HepG2 (cell line): ENCODE data around the gene B3GNT2. TPM values are rescaled to one million over a fixed set of nuclear protein-coding genes. Genes with fewer than 3 reads are reported as not detected.

Experiments
- ATF1 ChIP-seq: IDR thresholded peaks from 2 replicates; pipeline ENCODE4 v1.6.1; 2016; ENCODE audit warnings: mild to moderate bottlenecking, control low read depth
- ATF2 ChIP-seq: sonication (generic); formaldehyde crosslinking; IDR thresholded peaks from 2 replicates; pipeline ENCODE4 v1.4.0; 2020; ENCODE audit warnings: missing genetic modification reagents
- CBX1 ChIP-seq: IDR thresholded peaks from one replicate; pipeline ENCODE4 v1.6.1; 2016; ENCODE audit warnings: antibody characterized with exemption, low read depth
- CENPBD1 ChIP-seq: sonication (generic); formaldehyde crosslinking; IDR thresholded peaks from 2 replicates; pipeline ENCODE4 v1.8.0; 2022; ENCODE audit warnings: missing genetic modification reagents, low read depth, mild to moderate bottlenecking, borderline replicate concordance
- DNMT1 ChIP-seq: sonication (generic); formaldehyde crosslinking; IDR thresholded peaks from 2 replicates; pipeline ENCODE4 v1.5.1; 2020; ENCODE audit warnings: mild to moderate bottlenecking, missing genetic modification reagents
- ELF4 ChIP-seq: sonication (generic); formaldehyde crosslinking; IDR thresholded peaks from 2 replicates; pipeline ENCODE4 v1.5.0; 2020; ENCODE audit warnings: missing genetic modification reagents, mild to moderate bottlenecking, moderate library complexity, borderline replicate concordance
- ERF ChIP-seq: IDR thresholded peaks from 2 replicates; pipeline ENCODE4 v1.6.1; 2018; ENCODE audit warnings: missing biosample characterization, missing genetic modification reagents
- FOSL2 ChIP-seq: sonication (generic); formaldehyde crosslinking; IDR thresholded peaks from 2 replicates; pipeline ENCODE4 v1.4.0; 2020; ENCODE audit warnings: missing genetic modification reagents
- FOXA1 ChIP-seq, 2 experiments: fragments of 450-650 bp in 1 of 2; sonication (generic) in 1 of 2; formaldehyde crosslinking in 1 of 2; IDR thresholded peaks; 2 replicates each; pipeline versions ENCODE4 v1.4.0 to v1.6.1; 2016 to 2020; ENCODE audit warnings: missing genetic modification reagents in 1 of 2
- FOXK1 ChIP-seq: sonication (generic); formaldehyde crosslinking; IDR thresholded peaks from 2 replicates; pipeline ENCODE4 v1.4.0; 2020; ENCODE audit warnings: low read depth, missing genetic modification reagents, borderline replicate concordance
- GFI1 ChIP-seq: sonication (generic); formaldehyde crosslinking; IDR thresholded peaks from 2 replicates; pipeline ENCODE4 v1.5.0; 2020; ENCODE audit warnings: missing genetic modification reagents, mild to moderate bottlenecking, borderline replicate concordance
- HDAC2 ChIP-seq: sonication (generic); formaldehyde crosslinking; IDR thresholded peaks from 2 replicates; pipeline ENCODE4 v1.4.0; 2020; ENCODE audit warnings: missing genetic modification reagents
- HMGXB4 ChIP-seq, 2 experiments: sonication (generic) in 1 of 2; formaldehyde crosslinking in 1 of 2; IDR thresholded peaks; 2 replicates each; pipeline versions ENCODE4 v1.4.0 to v1.6.1; 2018 to 2020; ENCODE audit warnings: missing genetic modification reagents in 2 of 2, borderline replicate concordance in 1 of 2, low read depth in 1 of 2, mild to moderate bottlenecking in 1 of 2, missing biosample characterization in 1 of 2
- HNF4A ChIP-seq: sonication (generic); formaldehyde crosslinking; IDR thresholded peaks from 2 replicates; pipeline ENCODE4 v1.4.0; 2020; ENCODE audit warnings: missing genetic modification reagents
- ISL2 ChIP-seq: sonication (generic); formaldehyde crosslinking; IDR thresholded peaks from 2 replicates; pipeline ENCODE4 v1.5.0; 2020; ENCODE audit warnings: missing genetic modification reagents
- KDM1A ChIP-seq: IDR thresholded peaks from 2 replicates; pipeline ENCODE4 v1.6.1; 2016; ENCODE audit warnings: missing compliant biosample characterization
- KLF13 ChIP-seq: sonication (generic); formaldehyde crosslinking; IDR thresholded peaks from 2 replicates; pipeline ENCODE4 v1.4.0; 2020; ENCODE audit warnings: mild to moderate bottlenecking, missing genetic modification reagents
- KMT2B ChIP-seq: IDR thresholded peaks from 2 replicates; pipeline ENCODE4 v1.6.1; 2016; ENCODE audit warnings: missing genetic modification reagents, missing compliant biosample characterization
- MEIS2 ChIP-seq: sonication (generic); formaldehyde crosslinking; IDR thresholded peaks from 2 replicates; pipeline ENCODE4 v1.9.0; 2021; ENCODE audit warnings: mild to moderate bottlenecking, missing genetic modification reagents
- MIER2 ChIP-seq: IDR thresholded peaks from 2 replicates; pipeline ENCODE4 v1.6.1; 2016; ENCODE audit warnings: missing biosample characterization, missing genetic modification reagents
- NR2F6 ChIP-seq, 2 experiments: IDR thresholded peaks; 2 replicates each; pipeline ENCODE4 v1.6.1; 2016; ENCODE audit warnings: antibody characterized with exemption in 1 of 2, mild to moderate bottlenecking in 1 of 2
- PHF8 ChIP-seq: sonication (generic); formaldehyde crosslinking; IDR thresholded peaks from 2 replicates; pipeline ENCODE4 v1.5.0; 2020; ENCODE audit warnings: missing genetic modification reagents
- POLR2AphosphoS2 ChIP-seq: IDR thresholded peaks from 2 replicates; pipeline ENCODE4 v1.6.1; 2011; ENCODE audit warnings: low read depth, low read length, improper control_type of control experiment
- REPIN1 ChIP-seq: sonication (generic); formaldehyde crosslinking; IDR thresholded peaks from 2 replicates; pipeline ENCODE4 v1.8.0; 2022; ENCODE audit warnings: missing genetic modification reagents, low read depth, mild to moderate bottlenecking, borderline replicate concordance
- SP140L ChIP-seq: sonication (generic); formaldehyde crosslinking; IDR thresholded peaks from 2 replicates; pipeline ENCODE4 v1.4.0; 2020; ENCODE audit warnings: missing genetic modification reagents, borderline replicate concordance
- ZFP1 ChIP-seq: IDR thresholded peaks from 2 replicates; pipeline ENCODE4 v1.6.1; 2016
- ZMYM2 ChIP-seq: sonication (generic); formaldehyde crosslinking; IDR thresholded peaks from 2 replicates; pipeline ENCODE4 v1.8.0; 2022; ENCODE audit warnings: mild to moderate bottlenecking, missing genetic modification reagents
- ZNF143 ChIP-seq: sonication (generic); formaldehyde crosslinking; IDR thresholded peaks from 2 replicates; pipeline ENCODE4 v1.4.0; 2020; ENCODE audit warnings: missing genetic modification reagents
- ZNF207 ChIP-seq: fragments of 450-650 bp; IDR thresholded peaks from 2 replicates; pipeline ENCODE4 v1.6.1; 2016; ENCODE audit warnings: antibody characterized with exemption, borderline replicate concordance
- ZNF766 ChIP-seq: sonication (generic); formaldehyde crosslinking; IDR thresholded peaks from 2 replicates; pipeline ENCODE4 v1.5.0; 2020; ENCODE audit warnings: missing genetic modification reagents, borderline replicate concordance
- ZNF776 ChIP-seq: sonication (generic); formaldehyde crosslinking; IDR thresholded peaks from 2 replicates; pipeline ENCODE4 v1.4.0; 2020; ENCODE audit warnings: mild to moderate bottlenecking, missing genetic modification reagents
- polyA plus RNA-seq, 8 experiments: library from polyadenylated mRNA; depleted of rRNA in 3 of 8; stranded (reverse) in 7 of 8; unstranded in 1 of 8; fragments of >200 nt; fragmentation: Illumina TruSeq in 4 of 8; extraction: Trizol in 4 of 8; gene quantifications; 2 replicates each; pipeline versions ENCODE4 v1.2.1 to v1.2.3, GENCODE V29; 2011 to 2016; ENCODE audit warnings: low read depth in 4 of 8, missing spikeins in 1 of 8, mixed read lengths in 1 of 8; ENCODE audit not compliant: insufficient read depth in 1 of 8
- total RNA-seq, 5 experiments: library from RNA; depleted of rRNA; stranded (reverse); fragments of >200 nt; fragmentation: Illumina TruSeq; extraction: Trizol; gene quantifications; 2 replicates each; pipeline ENCODE4 v1.2.3, GENCODE V29; 2016; ENCODE audit warnings: low read depth in 1 of 5

Gene B3GNT2
- total and polyA plus RNA-seq, 2 of the 13 experiments (the other 11 are each of a cell fraction or from before 2014, with no cell fraction given): 26.3 to 28.5 TPM

GRCh38 chr2:62224976-62225375 lies 29.1 kb downstream of the B3GNT2 start (continued):
- TF ChIP-seq ELF4 (CRISPR knock-in tag): 0 out of 2 replicates have a peak, but pooled peaks have one; percentile 44
- peak; percentile 62; the same call in 1 of the 2 replicates for TF ChIP-seq FOXK1 (CRISPR knock-in tag)
- peak; percentile 60 for TF ChIP-seq KMT2B (CRISPR knock-in tag)
- no peak for TF ChIP-seq ZNF143 (CRISPR knock-in tag)
- TF ChIP-seq ISL2 (CRISPR knock-in tag): peak; percentile 82
- TF ChIP-seq CBX1: peak; percentile 52
- TF ChIP-seq CENPBD1: no peak
- no peak for TF ChIP-seq FOXA1 (IDR thresholded peaks at IDR 0.05)
- TF ChIP-seq FOXA1 (CRISPR knock-in tag; IDR thresholded peaks at IDR 0.05): peak; percentile 93
- 0 out of 2 replicates have a peak, but pooled peaks have one; percentile 36 for TF ChIP-seq NR2F6 (IDR thresholded peaks at IDR 0.05)
- TF ChIP-seq NR2F6 (CRISPR knock-in tag; IDR thresholded peaks at IDR 0.05): peak; percentile 34; the same call in 1 of the 2 replicates
- no peak for TF ChIP-seq ZNF766
- TF ChIP-seq ZNF776 (CRISPR knock-in tag): no peak
- no peak for TF ChIP-seq DNMT1 (CRISPR knock-in tag)
- no peak for TF ChIP-seq KLF13 (CRISPR knock-in tag)
- TF ChIP-seq ATF2 (CRISPR knock-in tag): 0 out of 2 replicates have a peak, but pooled peaks have one; percentile 63
- TF ChIP-seq HMGXB4 (CRISPR knock-in tag; IDR thresholded peaks at IDR 0.05; ENCODE audit: borderline replicate concordance in 1 of 2, low read depth in 1 of 2): peak in 1 of 2 experiments; percentile 32; a peak in 1 of 4 replicates
- no peak for TF ChIP-seq SP140L (CRISPR knock-in tag)
- TF ChIP-seq ZFP1 (CRISPR knock-in tag): 0 out of 2 replicates have a peak, but pooled peaks have one; percentile 42
- TF ChIP-seq ZNF207: no peak
- TF ChIP-seq HDAC2 (CRISPR knock-in tag): peak; percentile 95
- TF ChIP-seq ATF1 (CRISPR knock-in tag): 0 out of 2 replicates have a peak, but pooled peaks have one; percentile 53
- TF ChIP-seq MEIS2 (CRISPR knock-in tag): no peak
- peak; percentile 34; the same call in 1 of the 2 replicates for TF ChIP-seq FOSL2 (CRISPR knock-in tag)
- TF ChIP-seq PHF8 (CRISPR knock-in tag): peak; percentile 28; the same call in 1 of the 2 replicates
- TF ChIP-seq ERF: peak; percentile 76
- TF ChIP-seq KDM1A (CRISPR knock-in tag): peak; percentile 78; the same call in 1 of the 2 replicates
- 0 out of 2 replicates have a peak, but pooled peaks have one; percentile 38 for TF ChIP-seq ZMYM2
- peak; percentile 67 for TF ChIP-seq HNF4A (CRISPR knock-in tag)
- TF ChIP-seq REPIN1 (CRISPR knock-in tag): peak; percentile 79
- TF ChIP-seq GFI1 (CRISPR knock-in tag): peak; percentile 70; the same call in 1 of the 2 replicates
- peak; percentile 68 for TF ChIP-seq MIER2
- no peak for TF ChIP-seq POLR2AphosphoS2
